ENCODE measurements around the gene SYNDIG1. TPM values are rescaled to one million over a fixed set of nuclear protein-coding genes. Genes with fewer than 3 reads are reported as not detected.

The SYNDIG1 gene
- total RNA-seq, 1 experiment from 2014 or later = 5.4 TPM

- H3K4ac ChIP-seq (ENCODE audit: low read depth, low read length) = no peak overlapping the region
- no peak overlapping the region for H4K8ac ChIP-seq (replicated peaks; ENCODE audit: insufficient read length, low read depth, low read length)
- no peak overlapping the region for H3K23ac ChIP-seq (ENCODE audit: insufficient read length, low read depth, low read length)
- H2BK120ac ChIP-seq (ENCODE audit: low read depth, low read length, poor library complexity, severe bottlenecking) = no peak overlapping the region
- H2BK15ac ChIP-seq (ENCODE audit: low read depth, low read length) = no peak overlapping the region
- Mint-ChIP-seq H3K4me1 (peaks cover 45 to 47% of the 10 kb centered on the region in 2 experiments), H3K4me3 (no peak overlapping the region), H3K9me3 (no peaks in the 10 kb centered on the region; a peak in 2 of 5 replicates), H3K27ac (no peak overlapping the region), H3K27me3 (ENCODE audit: low read depth) (no peaks in the 10 kb centered on the region), H3K36me3 (ENCODE audit: insufficient read depth in 1 of 3, low read depth in 3 of 3) (peaks cover 0 to 5% (median 0%) of the 10 kb centered on the region in 3 experiments; a peak in 2 of 7 replicates)
- no peak for DNase-seq
- no peak overlapping the region for H3T11ph ChIP-seq (ENCODE audit: low read length)
- no peak overlapping the region for H3K56ac ChIP-seq (ENCODE audit: insufficient read length, low read depth, low read length)
- no peaks in the 10 kb centered on the region for H3K79me2 ChIP-seq (ENCODE audit: insufficient read depth, low read length)
- no peak overlapping the region for H3K27ac ChIP-seq (ENCODE audit: insufficient read length, low read depth, low read length)
- H3K9ac ChIP-seq (ENCODE audit: extremely low read depth, insufficient read length, low read length) = no peak overlapping the region
- H4K91ac ChIP-seq (ENCODE audit: insufficient read length, low read depth, low read length) = no peak overlapping the region
- H2AK5ac ChIP-seq (ENCODE audit: insufficient read length, low read length) = no peak overlapping the region
- peaks cover 13% of the 10 kb centered on the region; the same call in 1 of the 2 replicates for H3K4me1 ChIP-seq (ENCODE audit: insufficient read depth, low read length)
- H3K9me3 ChIP-seq (ENCODE audit: control insufficient read depth, low read depth, low read length) = no peaks in the 10 kb centered on the region
- H2BK12ac ChIP-seq (ENCODE audit: insufficient read length, low read depth, low read length) = no peak overlapping the region
- H2BK20ac ChIP-seq (ENCODE audit: low read depth, low read length, poor library complexity, severe bottlenecking) = no peak overlapping the region
- no peak overlapping the region for H3K14ac ChIP-seq (ENCODE audit: insufficient read depth, low read length)
- no peaks in the 10 kb centered on the region for H4K20me1 ChIP-seq (ENCODE audit: control insufficient read depth, insufficient read depth, insufficient read length)
- no peak overlapping the region for H4K5ac ChIP-seq (ENCODE audit: insufficient read length, low read depth, low read length)
- H3K79me1 ChIP-seq (ENCODE audit: insufficient read depth, low read depth, low read length, poor library complexity, severe bottlenecking) = no peaks in the 10 kb centered on the region
- no peak overlapping the region for H2BK5ac ChIP-seq (ENCODE audit: insufficient read length, low read length)
- no peak for TF ChIP-seq CTCF (conservative IDR thresholded peaks at IDR 0.05)
- no peaks in the 10 kb centered on the region for H3K23me2 ChIP-seq (ENCODE audit: insufficient read length, low read depth, low read length, poor library complexity, severe bottlenecking)
- no CpG with 5 or more reads among the region's 10 CpGs for WGBS (ENCODE audit: extremely low coverage, insufficient read length, low lambda C conversion rate)
- no peak overlapping the region for H3K4me2 ChIP-seq (ENCODE audit: insufficient read depth, insufficient read length, low read length)
- H3K27me3 ChIP-seq (ENCODE audit: insufficient read depth, low read length) = no peaks in the 10 kb centered on the region
- H2AFZ ChIP-seq (ENCODE audit: low read length) = no peak overlapping the region
- H3K18ac ChIP-seq (ENCODE audit: insufficient read length, low read depth, low read length) = no peak overlapping the region
Measured at GRCh38 chr20:24633521-24633920, 164.1 kb downstream of the SYNDIG1 start.
